ENCODE results near the gene ZNG1A.
"Not testable (repeated sequence)": the region's sequence is repeated elsewhere in the genome, so short reads cannot be mapped to it uniquely, and the experiment has no call there.

Gene ZNG1A

DNA sequence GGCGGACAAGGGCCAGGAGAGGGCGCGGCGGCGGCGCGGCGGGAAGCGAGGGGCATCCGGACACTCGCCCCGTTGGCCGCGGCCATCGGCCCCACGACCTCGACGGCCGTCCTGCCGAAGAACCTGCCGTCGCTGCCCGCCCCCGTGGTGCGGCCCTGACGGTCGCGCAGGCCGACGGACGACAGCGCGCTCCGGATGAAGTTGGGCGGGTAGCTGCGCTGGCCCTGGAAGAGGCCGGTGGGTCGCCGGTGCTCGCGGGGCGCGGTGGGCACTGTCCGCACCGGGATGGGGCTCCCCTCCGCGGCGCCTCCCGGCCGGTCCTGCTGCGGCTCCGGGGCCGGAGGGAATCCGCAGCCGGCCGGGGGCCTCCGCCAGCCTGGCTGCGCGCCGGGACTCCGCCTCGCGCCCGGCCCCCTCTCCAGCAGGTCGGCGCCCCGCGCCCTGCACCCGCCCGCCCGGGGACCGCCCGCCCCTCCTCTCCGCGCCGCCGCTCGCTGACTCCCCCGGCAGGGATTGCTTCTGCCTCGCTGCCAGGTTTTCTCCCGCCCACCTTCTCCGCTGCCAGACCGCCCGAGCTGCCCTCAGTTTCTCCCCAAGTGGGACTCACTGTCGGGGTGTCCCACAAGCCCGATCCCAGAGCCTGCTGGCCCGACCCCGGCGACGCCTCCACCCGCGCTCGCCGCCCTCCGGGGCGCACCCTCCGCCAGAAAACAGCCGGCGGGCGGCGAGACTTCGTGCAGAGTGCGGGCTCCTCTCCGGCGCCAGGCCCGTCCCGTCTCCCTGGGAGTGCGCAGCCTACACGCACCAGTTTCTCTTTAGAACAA is 105.6 kb downstream of the ZNG1A start:
- H3K27ac ChIP-seq: not testable (repeated sequence)
- peak; percentile 7; the same call in 1 of the 2 replicates for TF ChIP-seq CTCF (conservative IDR thresholded peaks at IDR 0.05)

Data from VCaP (cell line).